Activated B cell treated with CpG ODN at 0.5 μM for 24 hours (primary cell): ENCODE measurements around the gene C3orf20. TPM values are rescaled to one million over a fixed set of nuclear protein-coding genes. Genes with fewer than 3 reads are reported as not detected.

Source experiments
- ATAC-seq: fragments of 200-7000 bp; cut with Tn5 transposase; one replicate; pipeline ENCODE4 v1.10.0; 2021; ENCODE audit warnings: low read depth, mild to moderate bottlenecking, moderate library complexity
- CTCF ChIA-PET: fragments of 350-600 bp; sonication (Branson Sonifier 250); formaldehyde crosslinking; loops from one replicate; lab custom pipeline; 2021; ENCODE audit warnings: antibody characterized with exemption; lab: Charles Lee
- POLR2A ChIA-PET: fragments of 350-600 bp; sonication (Branson Sonifier 250); formaldehyde crosslinking; loops from one replicate; lab custom pipeline; 2021; ENCODE audit warnings: antibody characterized with exemption; lab: Charles Lee
- DNase-seq: peaks from one replicate; pipeline ENCODE4 v3.0.0; 2022
- H3K27ac Mint-ChIP-seq: one replicate; pipeline ENCODE4 v1.8.0; 2020; ENCODE audit warnings: mixed read lengths
- H3K27me3 Mint-ChIP-seq: one replicate; pipeline ENCODE4 v1.8.0; 2021; ENCODE audit warnings: mixed read lengths
- H3K36me3 Mint-ChIP-seq: one replicate; pipeline ENCODE4 v1.8.0; 2021; ENCODE audit warnings: low read depth, mixed read lengths
- H3K4me1 Mint-ChIP-seq: one replicate; pipeline ENCODE4 v1.8.0; 2021; ENCODE audit warnings: mixed read lengths
- H3K4me3 Mint-ChIP-seq: one replicate; pipeline ENCODE4 v1.8.0; 2020; ENCODE audit warnings: mild to moderate bottlenecking, mixed read lengths
- H3K9me3 Mint-ChIP-seq: one replicate; pipeline ENCODE4 v1.8.0; 2020; ENCODE audit warnings: mixed read lengths
- intact Hi-C: fragments of 100-400 bp; cut with micrococcal nuclease; formaldehyde crosslinking; loops from one replicate; pipeline ENCODE4 v1.15.1; 2024
- total RNA-seq: library from RNA; stranded (reverse); gene quantifications from 2 replicates; pipeline ENCODE4 v1.2.3, GENCODE V29; 2022
- TF ChIP-seq, protein P1 (sequence below): fragments of 200-600 bp; IDR thresholded peaks from one replicate; pipeline ENCODE4 v1.8.0; 2022; ENCODE audit warnings: antibody characterized with exemption, mild to moderate bottlenecking

The C3orf20 gene
- total RNA-seq, 1 donor from 2014 or later: 0.16 TPM

DNA sequence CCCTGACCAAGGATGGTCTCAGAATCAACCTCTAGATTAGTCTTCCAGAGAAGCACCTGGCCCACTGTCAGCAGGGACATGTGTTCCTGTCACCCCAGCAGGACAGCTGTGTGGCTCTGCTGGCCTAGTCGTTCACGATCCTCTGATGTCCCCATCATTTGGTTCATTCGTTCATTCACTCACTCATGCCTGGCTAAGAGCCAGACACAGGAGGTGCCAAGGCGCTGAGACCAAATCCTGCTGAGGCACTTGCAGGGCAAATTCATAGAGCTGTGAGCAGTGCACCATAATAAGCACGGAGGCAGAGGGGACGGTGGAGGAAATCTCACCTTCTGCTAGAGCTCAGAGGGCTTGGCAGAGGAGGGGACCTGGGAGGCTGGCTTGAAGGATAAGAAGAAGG lies 93.9 kb downstream of the C3orf20 start:
- CTCF ChIA-PET: no interaction called here
- no peaks in the 10 kb centered on the region for H3K36me3 Mint-ChIP-seq
- intact Hi-C loops: no loop called here

DNA sequence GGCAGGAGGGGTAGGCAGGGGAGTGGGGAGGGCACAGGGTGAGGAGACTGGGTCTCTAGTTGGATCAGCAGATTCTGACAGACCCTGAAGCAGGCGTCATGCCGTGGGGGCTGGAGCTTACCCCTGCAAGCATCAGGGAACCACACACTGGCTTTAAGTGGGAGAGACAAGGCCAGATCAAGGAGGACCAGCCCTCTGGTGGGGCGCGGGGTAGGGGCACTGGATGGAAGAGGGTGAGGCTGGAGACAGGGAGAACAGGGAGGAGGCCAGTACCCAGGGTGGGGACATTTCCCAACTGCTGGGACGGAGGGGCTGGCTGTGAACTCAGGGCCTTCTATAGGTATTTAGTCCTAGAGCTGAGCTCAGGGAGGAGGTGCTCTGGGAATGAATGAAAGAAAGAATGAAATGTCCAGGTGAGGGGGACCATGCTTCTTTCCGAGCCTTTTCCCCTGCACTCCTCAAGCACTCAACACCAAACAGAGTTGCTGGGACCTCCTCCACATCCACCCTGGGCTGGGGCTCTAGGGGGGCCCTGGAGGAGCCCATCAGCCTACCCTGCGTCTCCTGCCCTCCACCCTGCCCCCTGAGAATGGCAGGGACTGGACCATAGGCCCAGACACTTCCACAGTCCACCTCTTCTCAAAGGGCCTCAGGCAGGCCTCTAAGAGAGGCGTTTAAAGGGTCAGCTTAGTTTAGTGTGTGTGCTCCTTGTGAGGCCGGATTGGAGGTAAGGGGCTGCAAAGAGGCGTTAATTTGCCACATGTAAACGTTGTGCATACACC lies 94.8 kb downstream of the C3orf20 start:
- H3K9me3 Mint-ChIP-seq: no peaks in the 10 kb centered on the region
- ChIA-PET CTCF (no interaction called here), POLR2A (no interaction called here)
- H3K27me3 Mint-ChIP-seq: no peaks in the 10 kb centered on the region
- no peak for ATAC-seq
- intact Hi-C loops: no loop called here
- TF ChIP-seq, protein P1, sequence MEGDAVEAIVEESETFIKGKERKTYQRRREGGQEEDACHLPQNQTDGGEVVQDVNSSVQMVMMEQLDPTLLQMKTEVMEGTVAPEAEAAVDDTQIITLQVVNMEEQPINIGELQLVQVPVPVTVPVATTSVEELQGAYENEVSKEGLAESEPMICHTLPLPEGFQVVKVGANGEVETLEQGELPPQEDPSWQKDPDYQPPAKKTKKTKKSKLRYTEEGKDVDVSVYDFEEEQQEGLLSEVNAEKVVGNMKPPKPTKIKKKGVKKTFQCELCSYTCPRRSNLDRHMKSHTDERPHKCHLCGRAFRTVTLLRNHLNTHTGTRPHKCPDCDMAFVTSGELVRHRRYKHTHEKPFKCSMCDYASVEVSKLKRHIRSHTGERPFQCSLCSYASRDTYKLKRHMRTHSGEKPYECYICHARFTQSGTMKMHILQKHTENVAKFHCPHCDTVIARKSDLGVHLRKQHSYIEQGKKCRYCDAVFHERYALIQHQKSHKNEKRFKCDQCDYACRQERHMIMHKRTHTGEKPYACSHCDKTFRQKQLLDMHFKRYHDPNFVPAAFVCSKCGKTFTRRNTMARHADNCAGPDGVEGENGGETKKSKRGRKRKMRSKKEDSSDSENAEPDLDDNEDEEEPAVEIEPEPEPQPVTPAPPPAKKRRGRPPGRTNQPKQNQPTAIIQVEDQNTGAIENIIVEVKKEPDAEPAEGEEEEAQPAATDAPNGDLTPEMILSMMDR: no peak
- H3K36me3 Mint-ChIP-seq: no peaks in the 10 kb centered on the region
- H3K4me3 Mint-ChIP-seq: no peak overlapping the region
- no peak overlapping the region for H3K27ac Mint-ChIP-seq
- no peaks in the 10 kb centered on the region for H3K4me1 Mint-ChIP-seq
- DNase-seq: no peak

More for the DNA sequence above, 93.9 kb downstream of the C3orf20 start:
- Mint-ChIP-seq H3K4me3 (no peak overlapping the region), H3K27ac (no peak overlapping the region), H3K4me1 (no peaks in the 10 kb centered on the region), H3K9me3 (no peaks in the 10 kb centered on the region), H3K27me3 (no peaks in the 10 kb centered on the region)
- DNase-seq: no peak
- TF ChIP-seq, protein P1: no peak
- ATAC-seq: no peak
- POLR2A ChIA-PET: no interaction called here

DNA sequence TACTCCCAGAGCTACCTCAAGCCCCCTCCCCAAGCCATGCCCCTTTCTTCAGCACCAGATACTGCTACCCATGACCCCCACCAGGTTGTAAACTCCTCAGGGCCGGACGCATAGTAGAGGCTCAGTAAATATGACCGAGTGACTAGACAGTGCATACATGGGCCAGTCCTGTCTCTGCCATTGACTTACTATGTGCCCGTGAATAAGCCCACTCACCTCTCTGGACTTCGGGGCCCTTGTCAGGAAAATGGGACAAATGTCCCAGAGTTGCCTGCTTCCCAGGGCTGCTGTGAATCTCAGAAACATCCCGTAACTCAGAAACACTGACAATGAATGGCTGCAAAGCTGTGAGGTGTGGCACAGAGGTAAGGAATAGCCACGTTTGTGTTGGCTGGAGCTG lies 95.7 kb downstream of the C3orf20 start:
- Mint-ChIP-seq H3K4me3 (no peak overlapping the region), H3K4me1 (no peaks in the 10 kb centered on the region), H3K9me3 (no peaks in the 10 kb centered on the region), H3K27ac (no peak overlapping the region), H3K36me3 (no peaks in the 10 kb centered on the region), H3K27me3 (no peaks in the 10 kb centered on the region)
- intact Hi-C loops: no loop called here
- TF ChIP-seq, protein P1: no peak
- DNase-seq (no peak), ATAC-seq (no peak)
- POLR2A ChIA-PET: no interaction called here
- CTCF ChIA-PET: no interaction called here

DNA sequence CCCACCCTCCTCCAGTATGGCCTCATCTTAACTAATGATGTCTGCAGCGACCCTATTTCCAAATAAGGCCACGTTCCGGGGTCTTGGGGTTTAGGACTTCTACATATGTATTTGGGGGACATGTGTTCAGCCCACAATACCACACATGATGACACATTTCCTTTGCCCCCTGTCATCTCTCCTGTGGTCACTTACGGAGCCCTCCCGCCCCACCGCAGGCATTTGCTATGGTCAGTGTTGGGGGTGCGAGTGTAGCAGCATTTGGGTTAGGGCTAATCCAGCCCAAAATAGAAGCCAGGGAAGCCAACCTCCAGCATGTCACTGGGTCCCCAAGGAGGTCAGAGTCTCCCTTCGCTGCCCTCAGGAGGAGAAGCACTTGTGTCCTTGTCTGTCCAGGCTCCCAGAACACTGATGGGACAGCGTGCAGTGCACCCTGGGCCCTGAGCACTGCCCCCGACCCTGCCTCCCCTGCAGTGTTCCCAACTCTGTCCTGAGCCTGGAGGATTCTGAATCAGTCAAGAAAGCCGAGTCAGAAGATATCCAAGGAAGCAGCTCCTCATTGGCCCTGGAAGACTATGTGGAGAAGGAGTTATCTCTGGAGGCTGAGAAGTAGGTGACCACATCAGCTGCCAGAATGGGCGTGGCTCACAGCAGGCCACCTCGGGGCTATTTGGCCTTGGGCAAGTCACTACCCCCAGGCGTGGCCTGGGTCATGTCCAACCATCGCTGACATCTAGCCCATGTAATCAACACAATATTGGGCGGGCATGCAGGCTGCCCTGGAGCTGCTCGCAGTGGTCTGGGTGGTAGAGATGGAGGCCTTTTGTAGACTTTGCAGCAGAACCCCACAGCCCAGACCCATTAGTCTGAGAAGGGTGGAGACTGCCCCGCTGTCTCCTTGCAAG lies 96.9 kb downstream of the C3orf20 start:
- ChIA-PET CTCF (no interaction called here), POLR2A (no interaction called here)
- no peak for DNase-seq
- TF ChIP-seq, protein P1: no peak
- intact Hi-C loops: no loop called here
- no peak overlapping the region for H3K4me3 Mint-ChIP-seq
- H3K36me3 Mint-ChIP-seq: no peaks in the 10 kb centered on the region
- no peaks in the 10 kb centered on the region for H3K27me3 Mint-ChIP-seq
- no peaks in the 10 kb centered on the region for H3K9me3 Mint-ChIP-seq
- no peak for ATAC-seq
- H3K4me1 Mint-ChIP-seq: no peaks in the 10 kb centered on the region
- no peak overlapping the region for H3K27ac Mint-ChIP-seq

DNA sequence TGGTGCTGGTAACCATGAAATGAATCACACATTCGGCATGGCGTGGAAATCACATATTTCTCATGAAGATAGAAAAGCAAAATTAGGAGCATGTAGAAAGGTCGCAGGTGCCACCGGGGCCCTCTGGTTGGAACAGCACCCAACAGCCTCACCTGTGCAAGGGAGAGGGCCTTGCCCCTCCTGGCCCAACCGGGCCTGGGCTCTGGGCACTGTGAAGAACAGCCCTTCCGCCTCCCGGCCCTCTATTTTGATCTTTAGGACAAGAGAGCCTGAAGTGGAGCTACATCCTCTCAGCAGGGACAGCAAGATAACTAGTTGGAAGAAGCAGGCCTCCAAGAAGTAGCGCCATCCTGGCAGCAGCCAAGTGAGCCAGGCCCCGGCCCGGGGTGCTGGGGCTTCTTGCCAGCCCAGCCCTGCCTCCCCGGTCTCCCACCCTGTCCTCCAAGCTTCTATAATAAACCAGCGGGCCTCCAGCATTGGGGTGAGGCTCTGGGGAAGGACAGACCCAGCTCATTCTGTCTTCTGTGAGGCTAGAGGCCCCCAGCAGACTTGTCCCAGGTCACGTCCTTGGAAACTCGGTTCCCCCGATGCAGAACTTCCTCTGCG lies 97.7 kb downstream of the C3orf20 start:
- no peaks in the 10 kb centered on the region for H3K27me3 Mint-ChIP-seq
- no peaks in the 10 kb centered on the region for H3K9me3 Mint-ChIP-seq
- DNase-seq (no peak), ATAC-seq (no peak)
- H3K36me3 Mint-ChIP-seq: no peaks in the 10 kb centered on the region
- no peak overlapping the region for H3K27ac Mint-ChIP-seq
- POLR2A ChIA-PET: no interaction called here
- no peaks in the 10 kb centered on the region for H3K4me1 Mint-ChIP-seq
- TF ChIP-seq, protein P1: no peak
- CTCF ChIA-PET: no interaction called here
- intact Hi-C loops: no loop called here
- H3K4me3 Mint-ChIP-seq: no peak overlapping the region
